Activated CD8-positive, alpha-beta memory T cell treated with anti-CD3 and anti-CD28 coated beads for 24 hours (primary cell): ENCODE results near the gene CDKN3.

Experiments
- DNase-seq: peaks from one replicate; pipeline ENCODE4 v3.0.0-alpha.2; 2020

Gene CDKN3, protein sequence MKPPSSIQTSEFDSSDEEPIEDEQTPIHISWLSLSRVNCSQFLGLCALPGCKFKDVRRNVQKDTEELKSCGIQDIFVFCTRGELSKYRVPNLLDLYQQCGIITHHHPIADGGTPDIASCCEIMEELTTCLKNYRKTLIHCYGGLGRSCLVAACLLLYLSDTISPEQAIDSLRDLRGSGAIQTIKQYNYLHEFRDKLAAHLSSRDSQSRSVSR

DNA sequence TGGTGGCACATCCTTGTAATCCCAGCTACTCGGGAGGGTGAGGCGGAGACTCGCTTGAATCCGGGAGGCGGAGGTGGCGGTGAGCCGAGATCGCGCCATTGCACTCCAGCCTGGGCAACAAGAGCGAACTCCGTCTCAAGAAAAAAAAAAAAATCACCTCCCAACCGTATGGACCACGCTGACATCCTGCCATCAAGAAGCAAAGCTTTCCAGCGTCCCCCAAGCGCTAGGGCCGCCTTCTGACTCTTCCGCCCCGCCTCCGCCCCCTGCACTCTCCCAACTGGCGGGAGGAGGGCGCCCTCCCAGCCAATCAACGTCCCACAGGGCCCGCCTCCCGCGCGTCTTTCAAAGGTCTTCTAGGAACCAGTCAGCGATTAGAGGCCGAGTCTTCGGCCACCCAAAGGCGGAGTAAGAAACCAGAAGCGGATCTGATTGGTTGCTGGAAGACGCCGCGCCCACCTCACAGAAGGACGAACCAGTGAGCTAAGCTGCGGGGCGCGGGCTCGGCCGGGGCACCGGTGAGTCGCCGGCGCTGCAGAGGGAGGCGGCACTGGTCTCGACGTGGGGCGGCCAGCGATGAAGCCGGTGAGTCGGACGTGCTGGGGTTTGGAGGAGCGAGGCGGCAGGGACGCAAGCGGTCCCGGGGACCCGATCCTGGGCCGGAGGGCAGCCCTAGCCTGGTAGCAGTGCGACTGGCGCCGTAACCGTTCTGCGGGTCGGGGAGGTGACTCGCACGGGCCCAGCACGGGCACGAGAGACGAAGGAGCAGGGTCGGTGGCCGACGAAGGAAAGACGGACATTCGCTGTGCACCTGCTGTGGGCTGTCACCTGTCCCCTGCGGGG, at the start of gene CDKN3:
TSS of gene CDKN3 (plus strand) at position 515 of the 843 bp plus-strand sequence. CDS start at position 577, 62 bp downstream.
- DNase-seq = peak; percentile 96

DNA sequence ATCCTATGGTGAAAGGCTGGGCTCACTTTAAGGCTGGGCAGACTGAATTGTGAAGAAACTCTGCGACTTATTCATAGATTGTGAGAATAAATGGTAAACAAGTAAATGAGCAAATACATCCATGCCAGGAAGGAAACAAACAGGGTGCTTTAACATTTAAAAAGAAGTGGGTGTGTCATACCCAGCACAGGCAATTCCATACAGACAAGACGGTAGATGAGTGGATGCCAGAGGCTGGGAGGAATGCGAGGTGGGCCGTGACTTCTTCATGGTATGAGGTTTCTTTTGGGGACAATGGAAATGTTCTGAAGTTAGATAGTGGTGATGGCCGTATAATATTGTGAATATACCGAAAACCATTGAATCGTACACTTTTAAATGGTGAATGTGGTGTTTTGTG, 49.8 kb upstream of the CDKN3 start:
- DNase-seq = no peak

DNA sequence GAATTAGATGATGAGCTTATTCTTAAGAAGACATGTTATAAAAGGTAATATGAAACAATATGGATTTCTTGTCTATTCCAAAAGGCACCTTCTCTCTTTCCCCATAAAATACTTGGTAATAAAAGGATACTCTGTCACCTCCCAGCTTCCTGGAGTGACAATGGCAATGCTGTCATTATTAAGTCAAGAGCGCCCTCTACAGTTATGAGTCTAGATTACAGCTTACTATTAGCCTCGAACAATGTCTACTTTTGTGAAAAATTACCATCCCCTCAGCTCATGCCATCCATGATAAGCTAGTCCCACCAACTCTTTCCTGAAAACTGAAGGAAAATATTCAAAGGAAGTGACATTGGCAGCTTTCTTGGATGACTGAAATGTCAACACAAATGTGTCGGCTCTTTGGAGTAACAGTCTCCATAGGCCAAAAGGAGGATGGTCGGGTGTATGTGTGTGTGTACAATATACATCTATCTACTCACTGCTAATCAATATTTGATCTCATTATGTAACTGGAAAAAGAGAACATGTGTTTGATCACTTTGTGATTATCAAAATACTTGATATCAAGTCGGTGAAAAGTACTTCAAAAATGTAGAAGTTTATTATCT, 48.7 kb upstream of the CDKN3 start:
- DNase-seq = no peak

DNA sequence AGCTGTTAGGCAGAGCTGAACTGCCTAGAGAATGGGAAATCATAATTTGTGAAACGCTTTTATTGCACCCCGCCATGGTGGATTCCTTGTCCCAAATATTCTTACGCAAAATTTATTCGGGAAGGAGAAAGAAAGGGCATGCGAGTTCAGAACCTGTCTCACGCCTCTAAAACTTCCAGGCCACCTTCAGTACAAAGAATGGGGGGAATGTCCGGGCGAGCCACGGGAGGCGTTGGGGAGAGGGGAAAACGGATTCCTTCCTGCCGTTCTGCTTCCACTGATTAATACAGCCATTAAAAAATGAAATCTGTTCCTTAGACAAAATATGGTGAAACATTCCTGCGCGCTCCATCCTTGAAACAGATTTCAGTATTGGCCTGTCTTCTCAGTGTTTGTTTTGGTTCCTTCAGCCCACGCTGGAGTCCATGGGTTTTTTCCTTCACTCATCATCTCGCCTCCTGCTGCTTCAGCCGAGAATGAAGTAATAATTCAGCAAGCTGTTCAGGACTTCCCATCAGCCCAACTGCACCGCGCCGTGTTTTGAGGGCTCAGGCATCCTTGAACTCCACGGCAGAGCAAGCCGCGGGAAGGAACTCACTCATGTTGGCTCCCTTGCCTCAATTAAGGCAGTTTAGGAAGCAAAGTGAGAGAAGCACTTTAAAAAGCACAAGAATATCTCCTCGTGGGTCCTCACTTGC, 47.7 kb upstream of the CDKN3 start:
- no peak for DNase-seq

DNA sequence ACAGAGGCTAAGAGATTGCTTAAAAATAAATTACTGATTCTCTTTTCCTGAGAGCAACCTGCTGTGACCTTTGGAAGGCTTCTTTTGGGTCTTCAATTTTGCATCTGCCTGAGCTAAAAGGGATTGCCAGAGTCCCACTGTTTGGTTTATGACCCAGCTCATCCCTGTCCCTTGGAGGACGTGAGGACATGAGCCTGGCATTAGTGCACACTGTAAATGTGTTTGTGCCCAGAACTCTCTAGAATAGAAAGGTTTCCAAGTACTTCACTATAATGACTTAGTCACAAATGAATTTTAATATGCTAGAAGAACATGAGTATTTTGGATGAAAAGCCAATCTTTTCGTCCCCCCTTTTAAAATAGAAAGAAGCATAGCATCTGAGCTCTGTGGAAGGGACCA, 47.1 kb upstream of the CDKN3 start:
- DNase-seq = no peak

DNA sequence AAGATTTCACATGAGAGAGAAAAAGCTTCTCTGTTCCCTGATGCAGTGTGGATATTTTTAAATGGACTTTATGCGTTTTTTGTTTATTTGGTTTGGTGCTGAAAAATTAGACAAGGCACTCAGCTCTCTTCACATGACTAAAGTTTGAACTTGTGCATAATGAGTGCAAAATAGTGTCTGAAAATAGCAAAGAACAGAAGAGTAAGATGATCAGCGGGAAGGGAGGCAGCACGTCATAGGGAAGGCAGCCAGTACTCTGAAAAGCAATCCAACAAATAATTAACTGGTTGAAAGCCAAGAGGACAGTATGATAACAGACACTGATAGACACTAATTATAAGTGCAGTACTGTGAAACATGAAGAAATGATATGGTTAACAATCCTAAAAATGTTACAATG, 46.6 kb upstream of the CDKN3 start:
- DNase-seq = no peak

DNA sequence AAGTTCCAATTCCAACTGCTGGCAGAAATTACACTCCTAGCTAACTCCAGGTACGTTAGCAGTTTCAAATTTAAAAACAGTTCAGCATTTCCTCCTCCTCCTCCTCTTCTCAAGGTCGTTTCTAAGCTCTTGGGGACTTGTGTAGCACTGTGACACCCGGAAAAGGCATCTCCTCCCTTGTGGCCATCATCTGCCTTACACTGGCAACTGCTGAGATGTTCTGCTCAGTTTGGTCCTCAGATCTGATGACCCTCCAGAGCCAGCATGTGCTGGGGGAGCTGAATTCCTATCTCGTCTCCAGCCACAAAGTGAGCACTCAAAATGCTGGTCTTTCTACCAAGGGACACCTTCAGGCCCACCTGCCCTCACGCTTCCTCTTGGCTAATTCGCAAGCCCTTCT, 43.5 kb upstream of the CDKN3 start:
- no peak for DNase-seq

DNA sequence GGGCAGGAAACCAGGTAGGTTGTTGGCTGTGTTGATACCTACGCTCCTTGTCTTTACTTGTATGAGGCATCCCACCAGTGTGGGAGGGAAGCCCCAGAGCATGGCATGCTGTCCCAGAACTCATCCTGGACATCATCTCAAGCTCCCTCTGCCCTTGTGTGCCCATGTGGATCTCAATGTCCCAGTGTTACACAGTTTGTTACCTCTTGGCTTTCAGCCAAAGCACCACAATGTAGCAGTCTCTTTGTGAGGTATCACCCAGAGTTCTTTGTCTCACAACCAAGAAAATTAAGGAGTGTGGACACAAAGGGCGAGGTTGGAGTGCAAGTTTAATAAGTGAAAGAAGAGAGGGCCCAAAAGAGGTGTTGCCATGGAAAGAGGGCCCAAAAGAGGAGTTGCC, 43.1 kb upstream of the CDKN3 start:
- no peak for DNase-seq

DNA sequence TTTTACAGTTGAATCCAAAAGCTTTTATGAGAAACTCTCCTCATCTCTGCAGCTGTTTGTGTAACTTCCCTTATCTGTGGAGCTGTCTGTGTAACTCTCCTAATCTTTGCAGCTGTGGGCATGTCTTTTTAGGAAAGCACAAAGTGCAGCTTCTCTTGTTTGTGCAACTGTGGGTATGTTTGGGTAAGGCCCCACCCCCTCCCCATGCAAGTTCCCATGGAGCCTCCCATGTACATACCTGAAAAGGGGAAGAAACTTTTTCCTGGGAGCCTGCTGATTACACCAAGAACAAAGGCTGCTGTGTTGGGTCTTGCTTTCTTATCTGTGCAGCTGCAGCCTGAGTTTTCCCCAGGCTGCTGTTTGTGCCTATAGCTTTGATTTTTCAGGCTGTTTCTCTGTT, 42.7 kb upstream of the CDKN3 start:
- no peak for DNase-seq

DNA sequence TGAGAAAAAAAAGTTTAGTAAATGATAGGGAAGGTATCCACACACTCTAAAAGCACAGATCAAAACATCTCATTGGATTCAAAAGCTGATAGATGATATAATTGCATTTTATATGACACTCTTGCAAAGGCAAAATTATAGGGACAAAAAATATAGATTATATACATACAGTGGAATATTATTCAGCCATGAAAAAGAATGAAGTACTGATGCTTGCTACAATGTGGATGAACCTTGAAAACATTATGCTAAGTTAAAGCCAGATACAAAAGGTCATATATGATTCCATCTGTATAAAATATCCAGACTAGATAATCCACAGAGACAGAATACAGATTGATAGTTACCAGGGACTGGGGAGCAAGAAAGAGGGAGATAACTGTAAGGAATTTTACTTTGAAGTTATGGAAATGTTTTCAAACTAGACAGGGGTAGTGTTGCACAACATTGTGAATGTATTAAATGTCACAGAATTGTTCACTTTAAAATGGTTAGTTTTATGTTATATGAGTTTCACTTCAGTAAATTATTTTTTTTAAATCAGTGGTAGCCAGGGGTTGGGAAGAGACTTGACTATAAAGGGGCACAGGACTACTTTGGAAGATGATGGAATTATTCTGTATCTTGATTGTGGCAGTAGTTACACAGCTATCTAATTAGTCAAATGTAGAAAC, 41.7 kb upstream of the CDKN3 start:
- no peak for DNase-seq

DNA sequence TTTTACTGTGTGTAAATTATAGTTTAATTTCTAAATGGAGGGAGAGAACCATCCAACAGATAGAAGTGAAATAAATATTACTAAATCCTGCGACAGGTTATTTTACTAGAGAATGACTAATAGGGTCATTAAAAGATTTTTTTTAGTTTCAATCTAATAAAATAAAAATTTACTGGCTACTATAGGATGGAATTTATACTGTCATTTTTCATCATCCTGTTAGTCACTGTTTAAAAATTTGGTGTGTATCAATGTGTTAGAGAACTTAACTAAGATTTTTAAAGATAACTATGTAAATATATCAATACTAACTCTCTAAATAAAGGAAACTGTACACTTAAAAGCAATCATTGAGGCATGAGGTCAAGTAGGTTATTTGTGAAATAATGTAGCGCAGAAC, 41.1 kb upstream of the CDKN3 start:
- no peak for DNase-seq

DNA sequence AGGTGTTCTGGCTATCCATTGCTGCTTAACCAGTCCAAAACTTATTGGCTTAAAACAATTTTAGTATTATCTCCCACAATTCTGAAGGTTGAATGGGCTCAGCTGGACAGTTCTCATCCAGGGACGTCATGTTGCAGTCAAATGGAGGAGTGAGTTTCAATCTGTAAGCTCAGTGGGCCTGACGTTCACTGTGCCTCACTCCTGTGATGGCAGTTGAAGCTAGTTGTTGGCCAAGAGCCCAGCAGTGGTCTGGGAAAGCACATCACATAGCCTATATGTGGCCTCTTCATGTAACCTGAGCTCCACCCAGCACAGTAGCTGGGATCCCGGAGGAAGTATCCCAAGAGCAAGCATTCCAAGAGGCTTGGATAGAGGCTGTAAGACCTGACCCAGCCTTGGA, 40.6 kb upstream of the CDKN3 start:
- no peak for DNase-seq

DNA sequence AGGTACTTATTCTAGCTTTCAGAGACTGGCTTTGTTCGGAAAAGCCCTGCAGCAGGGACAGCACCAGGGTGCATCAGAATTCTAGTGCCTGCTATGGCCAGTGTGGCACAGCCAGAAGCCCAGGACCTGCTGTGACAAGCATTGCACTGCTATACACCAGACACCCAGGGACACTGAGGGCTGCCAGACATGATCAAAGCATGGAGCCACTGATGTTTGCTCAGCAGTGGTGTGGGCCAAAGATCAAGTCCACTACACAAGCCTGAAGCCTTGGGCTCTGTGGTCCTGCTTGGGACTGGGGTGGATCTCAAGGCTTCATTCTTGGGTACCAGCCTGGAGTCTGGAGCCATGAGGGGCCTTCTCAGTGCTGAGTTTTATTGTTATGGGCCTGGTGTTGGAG, 36.1 kb upstream of the CDKN3 start:
- no peak for DNase-seq

DNA sequence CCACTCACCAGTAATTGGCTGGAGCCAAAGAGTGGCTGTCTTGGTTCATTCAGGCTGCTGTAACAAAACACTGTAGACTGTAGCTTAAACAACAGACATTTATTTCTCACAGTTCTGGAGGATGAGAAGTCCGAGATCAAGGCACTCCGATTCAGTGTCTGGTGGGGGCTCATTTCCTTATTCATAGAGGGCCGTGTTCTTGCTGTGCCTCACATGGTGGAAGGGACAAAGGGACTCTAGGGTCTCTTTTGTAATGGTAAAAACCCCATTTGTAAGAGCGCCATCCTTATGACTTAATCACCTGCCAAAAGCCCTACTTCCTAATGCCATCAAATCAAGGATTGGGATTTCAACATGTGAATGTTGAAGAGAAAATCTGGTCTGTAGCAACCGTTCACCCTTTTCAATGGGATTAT, 34.7 kb upstream of the CDKN3 start:
- no peak for DNase-seq

DNA sequence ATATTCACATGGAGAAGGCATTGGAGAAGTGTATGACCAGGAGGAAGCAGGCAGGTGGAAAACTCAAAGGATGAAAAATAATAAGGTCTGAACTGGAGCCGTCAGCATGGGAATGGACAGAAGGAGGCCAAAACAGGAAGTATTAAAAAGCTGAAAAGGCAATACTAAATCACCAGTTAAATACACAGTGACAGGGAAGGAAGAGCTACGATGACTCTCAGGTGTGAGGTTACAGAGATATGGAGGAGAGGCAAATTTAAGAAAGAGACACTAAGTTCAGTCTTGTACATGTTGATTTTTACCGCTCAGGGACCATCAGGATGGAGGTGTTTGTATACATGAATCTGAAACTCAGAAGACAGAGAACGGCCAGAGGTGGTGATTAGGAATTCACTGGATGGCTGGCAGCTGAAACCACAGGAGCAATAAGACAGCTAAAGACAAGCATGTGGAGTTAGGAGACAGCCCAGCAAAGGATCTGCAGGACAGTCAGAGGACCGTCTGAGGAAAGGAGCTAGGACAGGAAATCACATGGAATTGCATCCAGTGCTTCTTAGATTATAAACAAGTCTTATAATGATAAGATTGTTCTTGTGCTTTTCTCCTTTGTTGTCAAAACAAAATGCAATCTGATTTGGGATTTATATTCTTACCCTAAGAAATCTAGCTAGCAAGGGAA, 33.9 kb upstream of the CDKN3 start:
- no peak for DNase-seq

DNA sequence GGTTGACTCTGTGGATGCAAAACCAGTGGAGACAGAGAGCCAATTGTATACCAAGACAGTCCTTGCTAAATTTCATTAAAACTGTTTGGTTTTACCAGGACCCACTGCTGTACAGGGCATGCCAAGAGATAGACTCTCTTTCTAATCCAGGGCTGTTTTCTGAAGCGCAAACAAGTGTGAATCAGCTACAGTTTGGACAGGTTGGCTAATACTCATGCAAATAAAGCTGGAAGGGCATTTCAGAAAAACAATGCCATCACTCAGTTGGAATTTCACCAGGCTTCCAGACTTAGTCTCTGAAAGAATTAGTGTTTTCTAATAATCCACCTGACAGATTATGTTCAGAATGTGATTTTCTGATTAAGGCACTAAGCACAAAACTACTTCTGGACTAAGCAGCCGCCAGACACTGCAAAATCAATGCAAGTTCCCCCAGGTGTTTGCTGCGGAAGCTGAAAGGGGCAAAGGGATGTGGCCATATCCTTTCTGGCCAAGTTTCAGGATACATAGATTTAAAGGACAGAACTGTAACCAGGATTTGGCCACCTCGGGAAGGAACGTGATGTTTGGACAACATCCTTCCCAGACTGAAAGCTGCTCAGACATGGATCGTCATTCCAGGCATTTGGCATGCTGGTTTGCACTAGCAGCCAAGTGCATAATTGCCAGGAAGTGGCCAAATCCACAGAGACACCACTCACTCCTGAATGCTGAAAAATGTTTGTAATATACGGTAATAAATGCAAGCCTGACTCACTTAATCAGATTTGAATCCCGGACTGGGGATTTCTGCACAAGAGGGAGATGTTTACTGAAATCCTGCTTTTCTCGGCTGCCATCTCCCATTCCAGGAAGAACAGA, 32.0 kb upstream of the CDKN3 start:
- DNase-seq = no peak

DNA sequence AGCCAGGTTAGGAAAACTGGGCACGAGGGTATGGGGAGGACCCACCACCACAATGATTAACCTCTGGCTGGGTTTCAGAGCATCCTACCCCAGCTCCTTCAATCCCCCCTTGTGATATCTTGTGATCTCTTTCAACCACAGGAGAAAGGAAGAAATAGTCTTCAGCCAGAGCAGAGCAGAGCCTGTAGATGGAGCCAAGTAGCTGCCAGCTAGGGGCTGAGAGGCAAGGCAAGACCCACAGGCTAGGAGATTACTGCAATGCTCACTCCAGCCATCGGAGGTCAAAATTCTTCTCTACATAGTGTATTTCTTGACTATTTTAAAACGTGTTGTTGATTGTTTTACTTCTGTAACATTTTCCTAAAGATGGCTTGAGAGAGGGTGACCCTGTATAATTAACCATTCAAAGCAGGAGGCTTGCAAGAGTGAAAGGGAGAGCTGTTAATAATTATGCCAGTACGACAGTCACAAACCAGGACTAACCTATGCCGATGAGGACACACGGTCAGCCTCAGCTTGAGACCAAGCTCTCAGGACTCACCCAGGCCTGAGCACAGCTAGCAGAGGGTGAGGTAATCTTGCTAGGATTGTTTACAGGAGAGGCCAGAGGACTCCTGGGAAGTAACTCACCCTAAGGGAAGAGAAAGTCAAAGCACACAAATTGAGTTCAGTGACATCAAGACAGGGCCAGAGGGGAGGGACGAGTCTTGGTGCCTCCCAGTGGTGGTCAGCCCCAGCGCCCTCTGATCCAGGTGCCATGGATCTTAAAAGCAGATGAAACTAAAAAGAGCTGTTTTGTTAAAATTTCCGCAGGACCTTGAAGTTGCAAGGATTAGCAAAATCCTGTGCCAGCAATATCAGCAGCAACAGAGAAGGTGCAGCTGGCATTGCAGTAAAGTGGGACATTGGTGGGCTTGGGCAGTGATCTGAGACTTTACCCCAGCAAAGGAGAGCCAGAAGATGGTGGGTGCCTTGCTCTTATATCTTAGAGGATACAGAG, 29.8 kb upstream of the CDKN3 start:
- no peak for DNase-seq

DNA sequence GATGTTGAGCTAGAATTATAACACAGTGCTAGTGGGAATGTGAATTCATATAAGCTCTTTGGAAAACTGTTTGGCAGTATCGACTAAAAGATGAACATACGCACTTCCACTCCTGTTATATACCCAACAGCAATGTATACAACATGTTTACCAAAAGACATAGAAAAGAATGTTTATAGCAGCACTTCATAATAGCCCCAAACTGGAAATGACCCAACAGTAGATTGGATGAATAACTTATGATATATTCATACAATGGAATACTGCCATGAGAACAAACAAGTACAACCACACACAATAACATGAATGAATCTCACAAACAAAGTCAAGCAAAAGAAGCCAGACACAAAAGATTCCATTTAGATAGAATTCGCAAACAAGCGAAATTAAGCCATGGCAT, 28.5 kb upstream of the CDKN3 start:
- no peak for DNase-seq

DNA sequence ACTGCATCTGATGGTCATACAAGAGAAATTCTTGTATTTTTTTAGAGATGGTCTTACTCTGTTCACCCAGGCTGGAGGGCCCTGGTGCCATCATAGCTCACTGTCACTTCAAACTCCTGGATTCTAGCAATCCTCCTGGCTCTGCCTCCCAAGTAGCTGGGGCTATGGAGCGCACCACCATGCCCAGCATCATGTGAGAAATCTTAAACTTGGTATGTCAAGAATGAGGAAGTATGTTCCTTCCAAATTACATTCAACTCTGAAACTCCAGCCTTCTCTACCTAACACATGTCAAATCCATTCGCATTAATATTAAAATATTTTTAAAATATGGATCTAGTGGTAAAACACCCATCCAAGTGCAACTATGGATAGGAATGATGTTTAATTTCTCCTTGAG, 27.5 kb upstream of the CDKN3 start:
- DNase-seq = no peak
